ENCODE data around the gene ZSWIM9. TPM values are rescaled to one million over a fixed set of nuclear protein-coding genes. Genes with fewer than 3 reads are reported as not detected.

ZSWIM9 gene
- total RNA-seq, 1 donor from 2014 or later = 1.3 TPM

- FAIRE-seq = no peak
- no peak for DNase-seq (ENCODE audit: low read depth)
- Histone ChIP-seq H3K4me3 (ENCODE audit: low read depth, low read length) (no peak overlapping the region), H3K36me3 (ENCODE audit: control insufficient read depth, insufficient read depth, low read length) (peaks cover 5% of the 10 kb centered on the region), H3K27me3 (ENCODE audit: control insufficient read depth, insufficient read depth, low read length) (no peaks in the 10 kb centered on the region)
- TF ChIP-seq CTCF (IDR thresholded peaks at IDR 0.05; ENCODE audit: insufficient read depth, low read length, severe bottlenecking) = no peak
These were observed 42.9 kb upstream of the ZSWIM9 start for GRCh38 chr19:48127561-48127960.

- no peak for TF ChIP-seq CTCF (IDR thresholded peaks at IDR 0.05; ENCODE audit: insufficient read depth, low read length, severe bottlenecking)
- FAIRE-seq = no peak
- no peak for DNase-seq (ENCODE audit: low read depth)
- Histone ChIP-seq H3K4me3 (ENCODE audit: low read depth, low read length) (no peak overlapping the region), H3K36me3 (ENCODE audit: control insufficient read depth, insufficient read depth, low read length) (peaks cover 5% of the 10 kb centered on the region), H3K27me3 (ENCODE audit: control insufficient read depth, insufficient read depth, low read length) (no peaks in the 10 kb centered on the region)
These were observed 37.4 kb upstream of the ZSWIM9 start for GRCh38 chr19:48133094-48133493.

- FAIRE-seq (no peak), DNase-seq (ENCODE audit: low read depth) (no peak)
- no peak overlapping the region for H3K4me3 ChIP-seq (ENCODE audit: low read depth, low read length)
- H3K27me3 ChIP-seq (ENCODE audit: control insufficient read depth, insufficient read depth, low read length) = no peaks in the 10 kb centered on the region
- H3K36me3 ChIP-seq (ENCODE audit: control insufficient read depth, insufficient read depth, low read length) = peaks cover 5% of the 10 kb centered on the region
- no peak for TF ChIP-seq CTCF (IDR thresholded peaks at IDR 0.05; ENCODE audit: insufficient read depth, low read length, severe bottlenecking)
These were observed 35.1 kb upstream of the ZSWIM9 start for GRCh38 chr19:48135411-48135810.

- Histone ChIP-seq H3K27me3 (ENCODE audit: control insufficient read depth, insufficient read depth, low read length) (no peaks in the 10 kb centered on the region), H3K4me3 (ENCODE audit: low read depth, low read length) (no peak overlapping the region), H3K36me3 (ENCODE audit: control insufficient read depth, insufficient read depth, low read length) (peaks cover 3% of the 10 kb centered on the region)
- FAIRE-seq (no peak), DNase-seq (ENCODE audit: low read depth) (no peak)
- TF ChIP-seq CTCF (IDR thresholded peaks at IDR 0.05; ENCODE audit: insufficient read depth, low read length, severe bottlenecking) = no peak
These were observed 33.9 kb upstream of the ZSWIM9 start for GRCh38 chr19:48136547-48136946.

- no peak for FAIRE-seq
- TF ChIP-seq CTCF (IDR thresholded peaks at IDR 0.05; ENCODE audit: insufficient read depth, low read length, severe bottlenecking) = no peak
- no peak overlapping the region for H3K4me3 ChIP-seq (ENCODE audit: low read depth, low read length)
- H3K36me3 ChIP-seq (ENCODE audit: control insufficient read depth, insufficient read depth, low read length) = peaks cover 3% of the 10 kb centered on the region
- no peaks in the 10 kb centered on the region for H3K27me3 ChIP-seq (ENCODE audit: control insufficient read depth, insufficient read depth, low read length)
- no peak for DNase-seq (ENCODE audit: low read depth)
These were observed 33.1 kb upstream of the ZSWIM9 start for GRCh38 chr19:48137411-48137810.

GRCh38 chr19:48139053-48139452, 31.4 kb upstream of the ZSWIM9 start:
- FAIRE-seq (no peak), DNase-seq (ENCODE audit: low read depth) (no peak)
- no peaks in the 10 kb centered on the region for H3K27me3 ChIP-seq (ENCODE audit: control insufficient read depth, insufficient read depth, low read length)
- no peak overlapping the region for H3K4me3 ChIP-seq (ENCODE audit: low read depth, low read length)
- no peak for TF ChIP-seq CTCF (IDR thresholded peaks at IDR 0.05; ENCODE audit: insufficient read depth, low read length, severe bottlenecking)
- peaks cover 4% of the 10 kb centered on the region for H3K36me3 ChIP-seq (ENCODE audit: control insufficient read depth, insufficient read depth, low read length)

All from bronchial epithelial cell (primary cell).